Small intestine (tissue), 7 donors: ENCODE results near the gene IL17B. TPM values are rescaled to one million over a fixed set of nuclear protein-coding genes. Genes with fewer than 3 reads are reported as not detected.
A peak's percentile ranks its signal among the peaks of the same experiment; 100 is the strongest.

ENCODE experiments used
- DNase-seq, 2 donors: peaks; one replicate each; pipeline versions ENCODE4 v3.0.0 to v3.0.0-alpha.2; 2013
- FAIRE-seq: peaks from 2 replicates; lab custom pipeline; 2012; peaks lifted over from hg19 to GRCh38; lab: Jason Lieb, UNC
- H3K27ac ChIP-seq, 3 donors: one replicate each; pipeline ENCODE4 v1.5.1; 2013; ENCODE audit warnings: low read length in 2 of 3, mild to moderate bottlenecking in 2 of 3, control low read depth in 1 of 3, inconsistent platforms in 1 of 3, low read depth in 1 of 3, moderate library complexity in 1 of 3
- H3K27me3 ChIP-seq, 3 donors: one replicate each; pipeline ENCODE4 v1.6.1; 2013; ENCODE audit warnings: low read length in 3 of 3, inconsistent platforms in 1 of 3; ENCODE audit not compliant: control insufficient read depth in 3 of 3, insufficient read depth in 3 of 3
- H3K36me3 ChIP-seq, 3 donors: one replicate each; pipeline ENCODE4 v1.6.1; 2013; ENCODE audit warnings: low read length in 3 of 3, inconsistent platforms in 1 of 3, low read depth in 1 of 3, mild to moderate bottlenecking in 1 of 3, moderate library complexity in 1 of 3; ENCODE audit not compliant: control insufficient read depth in 3 of 3, insufficient read depth in 2 of 3
- H3K4me1 ChIP-seq, 3 donors: one replicate each; pipeline ENCODE4 v1.6.1; 2013; ENCODE audit warnings: low read length in 2 of 3, inconsistent platforms in 1 of 3, low read depth in 1 of 3, mild to moderate bottlenecking in 1 of 3, moderate library complexity in 1 of 3; ENCODE audit not compliant: control insufficient read depth in 3 of 3, insufficient read depth in 2 of 3
- H3K4me3 ChIP-seq, 3 donors: one replicate each; pipeline ENCODE4 v1.5.1; 2013; ENCODE audit warnings: low read length in 3 of 3, control low read depth in 1 of 3, inconsistent platforms in 1 of 3, low read depth in 1 of 3, mild to moderate bottlenecking in 1 of 3, moderate library complexity in 1 of 3
- H3K9me3 ChIP-seq, 2 donors: one replicate each; pipeline ENCODE4 v1.6.1; 2013; ENCODE audit warnings: low read depth in 1 of 2, low read length in 1 of 2; ENCODE audit not compliant: control insufficient read depth in 2 of 2, insufficient read depth in 1 of 2
- WGBS, 3 donors: extraction: QIAGEN DNeasy Blood & Tissue Kit; methylation state at CpG; one replicate each; pipeline ENCODE4 v1.1.7; 2013; 5-methylcytosine and 5-hydroxymethylcytosine counted together
- polyA plus RNA-seq, 4 donors: library from polyadenylated mRNA; stranded (reverse) in 3 of 4; unstranded in 1 of 4; fragments of 200-250 nt in 3 of 4; fragments of 120-200 nt in 1 of 4; gene quantifications; one replicate each; pipeline versions ENCODE4 v1.2.1 to v1.2.3, GENCODE V29; 2013
- donor health status: healthy with polysubstance abuse.
- donor health status: control.
- donor health status: control.
- donor health status: Bipolar disorder and iron deficiency.
- donor health status: healthy.

Gene IL17B
- polyA plus RNA-seq, 4 donors, result 0.98 to 2.1 TPM; not detected in 2

- no peaks in the 10 kb centered on the region for H3K27me3 ChIP-seq
- peaks cover 0 to 34% (median 0%) of the 10 kb centered on the region in 3 donors for H3K4me1 ChIP-seq
- H3K9me3 ChIP-seq, result no peaks in the 10 kb centered on the region
- peaks cover 0 to 57% (median 0%) of the 10 kb centered on the region in 3 donors for H3K36me3 ChIP-seq
- H3K4me3 ChIP-seq, result peak overlapping the region in 1 of 3 donors; percentile 59
- FAIRE-seq (no peak), DNase-seq (no peak)
- 79 to 92% (median 91%) methylated on average over 8 of the region's 8 CpGs for WGBS, 3 donors
- peak overlapping the region in 2 of 3 donors; percentile 73 to 88 for H3K27ac ChIP-seq
These were observed 33.8 kb upstream of the IL17B start for GRCh38 chr5:149412783-149413476.

- whole genome bisulfite sequencing, 3 donors, result 72 to 87% (median 82%) methylated on average over 9 of the region's 9 CpGs
- peaks cover 0 to 57% (median 0%) of the 10 kb centered on the region in 3 donors for H3K36me3 ChIP-seq
- DNase-seq (no peak), FAIRE-seq (no peak)
- H3K4me1 ChIP-seq, result peaks cover 0 to 29% (median 0%) of the 10 kb centered on the region in 3 donors
- no peaks in the 10 kb centered on the region for H3K27me3 ChIP-seq
- H3K9me3 ChIP-seq, result no peaks in the 10 kb centered on the region
- H3K4me3 ChIP-seq, result peak overlapping the region in 1 of 3 donors; percentile 59
- peak overlapping the region in 2 of 3 donors; percentile 24 to 88 for H3K27ac ChIP-seq
These were observed 32.8 kb upstream of the IL17B start for GRCh38 chr5:149411738-149412519.

- H3K27ac ChIP-seq, result peak overlapping the region in 2 of 3 donors; percentile 88 to 92
- H3K9me3 ChIP-seq, result no peaks in the 10 kb centered on the region
- H3K36me3 ChIP-seq, result peaks cover 0 to 55% (median 0%) of the 10 kb centered on the region in 3 donors
- H3K4me3 ChIP-seq, result peak overlapping the region in 1 of 3 donors; percentile 59
- DNase-seq (peak; percentile 44 to 82), FAIRE-seq (no peak)
- no peaks in the 10 kb centered on the region for H3K27me3 ChIP-seq
- WGBS, 3 donors, result 51 to 62% (median 52%) methylated on average over 15 of the region's 15 CpGs
- peaks cover 0 to 30% (median 0%) of the 10 kb centered on the region in 3 donors for H3K4me1 ChIP-seq
These were observed 31.8 kb upstream of the IL17B start for GRCh38 chr5:149410721-149411432.

GRCh38 chr5:149410071-149410470, 31.0 kb upstream of the IL17B start:
- Histone ChIP-seq H3K36me3 (peaks cover 0 to 50% (median 0%) of the 10 kb centered on the region in 3 donors), H3K4me3 (peak overlapping the region in 1 of 3 donors; percentile 59), H3K9me3 (no peaks in the 10 kb centered on the region), H3K27ac (peak overlapping the region in 2 of 3 donors; percentile 88 to 92), H3K4me1 (peaks cover 0 to 30% (median 0%) of the 10 kb centered on the region in 3 donors), H3K27me3 (no peaks in the 10 kb centered on the region)
- FAIRE-seq, result no peak
- 72 to 95% (median 78%) methylated on average over 7 of the region's 7 CpGs for WGBS, 3 donors
- no peak for DNase-seq

GRCh38 chr5:149409268-149409948, 30.3 kb upstream of the IL17B start:
- H3K27ac ChIP-seq, result peak overlapping the region in 2 of 3 donors; percentile 88 to 92

GRCh38 chr5:149408252-149409099, 29.4 kb upstream of the IL17B start:
- WGBS, 3 donors, result 71 to 91% (median 85%) methylated on average over 12 of the region's 12 CpGs
- Histone ChIP-seq H3K27ac (peak overlapping the region in 2 of 3 donors; percentile 88 to 92), H3K36me3 (peaks cover 0 to 40% (median 0%) of the 10 kb centered on the region in 3 donors), H3K27me3 (no peaks in the 10 kb centered on the region), H3K4me1 (peaks cover 0 to 33% (median 0%) of the 10 kb centered on the region in 3 donors), H3K4me3 (peak overlapping the region in 2 of 3 donors; percentile 11 to 59), H3K9me3 (no peaks in the 10 kb centered on the region)
- FAIRE-seq (no peak), DNase-seq (no peak)

More at GRCh38 chr5:149409268-149409948, 30.3 kb upstream of the IL17B start:
- no peak for FAIRE-seq
- Histone ChIP-seq H3K36me3 (peaks cover 0 to 43% (median 0%) of the 10 kb centered on the region in 3 donors), H3K9me3 (no peaks in the 10 kb centered on the region), H3K4me3 (peak overlapping the region in 1 of 3 donors; percentile 59), H3K27me3 (no peaks in the 10 kb centered on the region), H3K4me1 (peaks cover 0 to 33% (median 0%) of the 10 kb centered on the region in 3 donors)
- WGBS, 3 donors, result 67 to 93% (median 87%) methylated on average over 6 of the region's 6 CpGs
- no peak for DNase-seq
